GM12875 (cell line): ENCODE results near the gene PCDH1.

Source experiments
- H3K4me3 ChIP-seq: one replicate; pipeline ENCODE4 v1.5.1; 2011; ENCODE audit warnings: low read depth, low read length, control low read depth
- CTCF ChIP-seq: IDR thresholded peaks from 2 replicates; pipeline ENCODE4 v1.5.1; 2011; ENCODE audit warnings: low read depth, mild to moderate bottlenecking, control low read depth, inconsistent platforms, low read length, moderate library complexity, borderline replicate concordance; ENCODE audit not compliant: insufficient read depth

The PCDH1 gene

GRCh38 chr5:141858079-141858765 is 20.0 kb downstream of the PCDH1 start:
- TF ChIP-seq CTCF = no peak
- H3K4me3 ChIP-seq = no peak overlapping the region

- no peak for TF ChIP-seq CTCF
- no peak overlapping the region for H3K4me3 ChIP-seq
Observed at GRCh38 chr5:141857226-141857625, 21.0 kb downstream of the PCDH1 start.

GRCh38 chr5:141856037-141856790 is 22.0 kb downstream of the PCDH1 start:
- no peak overlapping the region for H3K4me3 ChIP-seq
- no peak for TF ChIP-seq CTCF

GRCh38 chr5:141855265-141856036 is 22.8 kb downstream of the PCDH1 start:
- no peak overlapping the region for H3K4me3 ChIP-seq
- no peak for TF ChIP-seq CTCF

GRCh38 chr5:141853895-141854626 is 24.1 kb downstream of the PCDH1 start:
- no peak for TF ChIP-seq CTCF
- H3K4me3 ChIP-seq = no peak overlapping the region

- TF ChIP-seq CTCF = no peak
- no peak overlapping the region for H3K4me3 ChIP-seq
Observed at GRCh38 chr5:141852448-141852847, 25.8 kb downstream of the PCDH1 start.
